ENCODE data around the gene KLHL9. TPM values are rescaled to one million over a fixed set of nuclear protein-coding genes. Genes with fewer than 3 reads are reported as not detected.
"Not testable (repeated sequence)": the region's sequence is repeated elsewhere in the genome, so short reads cannot be mapped to it uniquely, and the experiment has no call there.

KLHL9 gene
- total RNA-seq: 27.6 to 32.6 TPM (median 28.9 TPM) in 3 replicates
- long read RNA-seq, full-length matches to known transcripts: 53 of 59 reads
- long read RNA-seq, partial matches to known transcripts: 0 of 59 reads
- long read RNA-seq, other reads (novel, unspliced or antisense): 6 of 59 reads

- peaks cover 15% of the 10 kb centered on the region for H3K27me3 Mint-ChIP-seq (ENCODE audit: low read depth)
- peaks cover 9% of the 10 kb centered on the region for H3K36me3 Mint-ChIP-seq (ENCODE audit: low read depth)
- TF ChIP-seq CTCF (IDR thresholded peaks at IDR 0.05): peak; percentile 36
- H3K4me1 Mint-ChIP-seq (ENCODE audit: low read depth): peaks cover 51% of the 10 kb centered on the region
- peak; percentile 96 for DNase-seq (ENCODE audit: low spot score)
- peak within 1 kb of the TSS; percentile 83 for H3K4me3 Mint-ChIP-seq (ENCODE audit: unreplicated experiment)
- H3K27ac Mint-ChIP-seq (ENCODE audit: unreplicated experiment): peak within 1 kb of the TSS; percentile 88
- no peaks in the 10 kb centered on the region for H3K9me3 Mint-ChIP-seq (ENCODE audit: low read depth)
Observed at GRCh38 chr9:21334701-21335632, at the start of gene KLHL9. KLHL9 (minus strand) TSS chr9:21335404; CDS start chr9:21334859, 545 bp downstream.

- Mint-ChIP-seq H3K27ac (ENCODE audit: unreplicated experiment) (no peak overlapping the region), H3K27me3 (ENCODE audit: low read depth) (peaks cover 53% of the 10 kb centered on the region), H3K4me1 (ENCODE audit: low read depth) (peaks cover 6% of the 10 kb centered on the region), H3K9me3 (ENCODE audit: low read depth) (peaks cover 5% of the 10 kb centered on the region), H3K36me3 (ENCODE audit: low read depth) (no peaks in the 10 kb centered on the region), H3K4me3 (ENCODE audit: unreplicated experiment) (no peak overlapping the region)
- DNase-seq (ENCODE audit: low spot score): no peak
- no peak for TF ChIP-seq CTCF (IDR thresholded peaks at IDR 0.05)
Observed at GRCh38 chr9:21383627-21384026, 48.4 kb upstream of the KLHL9 start.

- Mint-ChIP-seq H3K4me3 (ENCODE audit: unreplicated experiment) (no peak overlapping the region), H3K4me1 (ENCODE audit: low read depth) (peaks cover 6% of the 10 kb centered on the region), H3K27me3 (ENCODE audit: low read depth) (peaks cover 47% of the 10 kb centered on the region), H3K36me3 (ENCODE audit: low read depth) (no peaks in the 10 kb centered on the region), H3K9me3 (ENCODE audit: low read depth) (peaks cover 5% of the 10 kb centered on the region), H3K27ac (ENCODE audit: unreplicated experiment) (no peak overlapping the region)
- DNase-seq (ENCODE audit: low spot score): no peak
- TF ChIP-seq CTCF (IDR thresholded peaks at IDR 0.05): no peak
Observed at GRCh38 chr9:21381448-21382339, 46.5 kb upstream of the KLHL9 start.

GRCh38 chr9:21371467-21371866 is 36.3 kb upstream of the KLHL9 start:
- H3K36me3 Mint-ChIP-seq (ENCODE audit: low read depth); H3K4me1 Mint-ChIP-seq (ENCODE audit: low read depth): not testable (repeated sequence)

GRCh38 chr9:21367957-21368356 is 32.8 kb upstream of the KLHL9 start, which contains the start of gene IFNA13:
IFNA13 (minus strand) TSS chr9:21368057; CDS start chr9:21368010, 47 bp downstream.
- peaks cover 43% of the 10 kb centered on the region for H3K27me3 Mint-ChIP-seq (ENCODE audit: low read depth)
- H3K9me3 Mint-ChIP-seq (ENCODE audit: low read depth): no peaks in the 10 kb centered on the region
- no peak within 1 kb of the TSS for H3K27ac Mint-ChIP-seq (ENCODE audit: unreplicated experiment)
- no peak within 1 kb of the TSS for H3K4me3 Mint-ChIP-seq (ENCODE audit: unreplicated experiment)
- TF ChIP-seq CTCF (IDR thresholded peaks at IDR 0.05): no peak
- DNase-seq (ENCODE audit: low spot score): no peak
- H3K4me1 Mint-ChIP-seq (ENCODE audit: low read depth): no peaks in the 10 kb centered on the region
- H3K36me3 Mint-ChIP-seq (ENCODE audit: low read depth): no peaks in the 10 kb centered on the region

More at GRCh38 chr9:21371467-21371866, 36.3 kb upstream of the KLHL9 start:
- H3K27me3 Mint-ChIP-seq (ENCODE audit: low read depth): peaks cover 31% of the 10 kb centered on the region
- DNase-seq (ENCODE audit: low spot score); H3K9me3 Mint-ChIP-seq (ENCODE audit: low read depth); H3K4me3 Mint-ChIP-seq (ENCODE audit: unreplicated experiment); H3K27ac Mint-ChIP-seq (ENCODE audit: unreplicated experiment): not testable (repeated sequence)

- H3K4me1 Mint-ChIP-seq (ENCODE audit: low read depth); DNase-seq (ENCODE audit: low spot score); H3K36me3 Mint-ChIP-seq (ENCODE audit: low read depth); H3K4me3 Mint-ChIP-seq (ENCODE audit: unreplicated experiment); H3K9me3 Mint-ChIP-seq (ENCODE audit: low read depth); H3K27ac Mint-ChIP-seq (ENCODE audit: unreplicated experiment): not testable (repeated sequence)
- H3K27me3 Mint-ChIP-seq (ENCODE audit: low read depth): peaks cover 44% of the 10 kb centered on the region
Observed at GRCh38 chr9:21367169-21367568, 32.0 kb upstream of the KLHL9 start.
